GM21447 (cell line): Measurements from ENCODE around the gene ADGRA1.

Source experiments
- ATAC-seq: cut with Tn5 transposase; IDR thresholded peaks from one replicate; pipeline ENCODE4 v1.9.1; 2021; ENCODE audit not compliant: unreplicated experiment

Gene ADGRA1

GRCh38 chr10:133093291-133093690, 5.6 kb downstream of the ADGRA1 start:
- no peak for ATAC-seq

- no peak for ATAC-seq
Observed at GRCh38 chr10:133094286-133094685, 6.6 kb downstream of the ADGRA1 start.

- no peak for ATAC-seq
Observed at GRCh38 chr10:133094866-133095265, 7.1 kb downstream of the ADGRA1 start.

GRCh38 chr10:133095586-133095985, 7.9 kb downstream of the ADGRA1 start:
- no peak for ATAC-seq

GRCh38 chr10:133096616-133097269, 9.0 kb downstream of the ADGRA1 start:
- ATAC-seq = no peak

GRCh38 chr10:133097418-133097817, 9.7 kb downstream of the ADGRA1 start:
- no peak for ATAC-seq

GRCh38 chr10:133097961-133098360, 10.2 kb downstream of the ADGRA1 start:
- ATAC-seq = no peak

GRCh38 chr10:133098426-133099124, 10.9 kb downstream of the ADGRA1 start:
- ATAC-seq = no peak

- ATAC-seq = no peak
Observed at GRCh38 chr10:133099571-133099970, 11.8 kb downstream of the ADGRA1 start.

- no peak for ATAC-seq
Observed at GRCh38 chr10:133100186-133100585, 12.5 kb downstream of the ADGRA1 start.

- no peak for ATAC-seq
Observed at GRCh38 chr10:133100706-133101415, 13.1 kb downstream of the ADGRA1 start.

GRCh38 chr10:133101416-133101810, 13.7 kb downstream of the ADGRA1 start:
- no peak for ATAC-seq

- ATAC-seq = no peak
Observed at GRCh38 chr10:133102415-133103095, 14.8 kb downstream of the ADGRA1 start.

- no peak for ATAC-seq
Observed at GRCh38 chr10:133103311-133103910, 15.7 kb downstream of the ADGRA1 start.

- ATAC-seq = no peak
Observed at GRCh38 chr10:133104068-133104962, 16.6 kb downstream of the ADGRA1 start.

GRCh38 chr10:133104963-133105640, 17.4 kb downstream of the ADGRA1 start:
- no peak for ATAC-seq

GRCh38 chr10:133105686-133106390, 18.1 kb downstream of the ADGRA1 start:
- ATAC-seq = no peak

- no peak for ATAC-seq
Observed at GRCh38 chr10:133106516-133106915, 18.8 kb downstream of the ADGRA1 start.

- no peak for ATAC-seq
Observed at GRCh38 chr10:133107442-133107841, 19.7 kb downstream of the ADGRA1 start.
